GM21367 (cell line): Measurements from ENCODE around the gene ITPKB.
A peak's percentile ranks its signal among the peaks of the same experiment; 100 is the strongest.

ENCODE experiments used
- ATAC-seq: cut with Tn5 transposase; IDR thresholded peaks from one replicate; pipeline ENCODE4 v1.9.1; 2021; ENCODE audit not compliant: unreplicated experiment

ITPKB gene

DNA sequence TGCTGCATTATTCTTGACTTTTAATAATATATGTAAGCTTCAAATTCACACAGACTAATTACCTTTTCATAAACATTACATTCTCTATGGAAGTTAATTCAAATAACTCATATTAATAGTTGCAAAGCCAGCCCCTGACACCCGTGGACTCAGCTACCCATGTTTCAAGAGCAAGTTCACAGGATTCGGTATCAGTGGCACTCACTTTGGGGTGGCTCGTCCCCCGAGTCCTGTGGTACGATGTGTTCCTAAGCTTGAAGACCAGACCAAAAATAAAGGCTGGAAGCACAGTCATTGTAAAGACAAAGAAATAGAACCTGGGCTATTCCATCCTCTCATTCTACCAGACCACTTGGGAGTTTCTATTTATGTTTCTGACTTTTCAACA is 70.9 kb downstream of the ITPKB start:
- no peak for ATAC-seq

DNA sequence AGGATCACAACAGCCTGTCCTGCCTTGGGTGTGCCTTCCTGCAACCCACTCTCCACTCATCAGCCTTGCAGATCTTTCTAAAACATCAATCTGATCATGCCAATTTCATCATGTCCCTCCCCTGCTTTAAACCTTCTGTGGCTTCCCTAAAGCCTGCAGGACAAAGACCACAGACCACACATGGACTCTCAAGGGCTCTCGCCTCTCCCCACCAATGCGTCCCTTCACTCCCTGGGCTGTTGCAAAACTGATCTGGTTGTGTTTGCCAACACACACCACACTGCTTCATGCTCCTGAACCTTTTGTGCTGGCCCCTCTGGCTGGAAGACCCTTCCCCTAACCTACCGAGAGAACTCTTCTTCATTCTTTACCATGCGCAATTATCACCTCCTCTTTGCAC is 72.4 kb downstream of the ITPKB start:
- ATAC-seq = no peak

DNA sequence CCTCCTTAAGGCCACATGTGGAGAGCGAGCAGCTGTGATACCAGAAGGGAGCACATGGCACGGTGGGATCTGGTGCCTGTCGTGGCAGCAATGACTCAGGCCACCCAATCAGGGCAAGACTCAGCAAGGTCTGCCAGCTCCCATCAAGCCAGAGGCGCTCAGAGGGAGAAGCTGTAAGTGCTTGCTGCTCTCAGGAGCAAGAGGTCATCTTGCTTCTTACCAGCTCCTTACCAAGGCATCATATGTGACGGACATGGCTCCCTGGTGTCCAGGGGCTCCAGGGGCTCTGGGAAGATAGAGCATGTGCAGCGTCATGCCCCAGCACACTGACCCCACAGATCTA is 72.9 kb downstream of the ITPKB start:
- no peak for ATAC-seq

DNA sequence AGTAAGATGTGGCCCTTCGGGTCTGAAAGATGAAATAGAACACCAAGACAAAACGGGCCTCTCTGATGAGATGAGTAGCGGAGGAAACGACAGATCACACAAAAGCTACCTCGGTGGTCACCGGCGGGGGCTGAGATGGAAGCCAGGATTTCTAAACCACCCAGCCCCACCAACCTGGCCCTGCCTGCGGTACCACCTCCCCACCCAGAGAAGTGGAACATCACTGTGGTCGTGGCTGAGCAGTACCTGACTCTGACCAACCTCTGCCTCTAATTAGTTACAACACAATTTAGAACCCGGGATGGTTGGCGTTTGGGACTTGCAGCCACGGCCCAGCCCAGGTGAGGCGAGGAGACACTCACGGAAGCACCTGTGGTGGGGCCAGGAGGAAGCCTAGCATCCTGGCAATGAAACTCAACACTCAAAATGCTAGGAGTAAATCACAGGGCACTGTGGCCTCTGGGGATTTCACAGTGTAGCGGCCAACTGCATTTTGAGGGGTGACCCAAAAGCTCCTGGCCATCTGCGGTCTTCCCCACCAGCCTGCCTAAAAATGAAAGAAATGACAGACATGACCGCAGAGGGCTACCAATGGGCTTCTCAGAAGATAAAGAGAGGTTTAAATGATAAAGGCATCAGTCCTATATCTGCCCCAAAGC is 73.4 kb downstream of the ITPKB start:
- no peak for ATAC-seq

DNA sequence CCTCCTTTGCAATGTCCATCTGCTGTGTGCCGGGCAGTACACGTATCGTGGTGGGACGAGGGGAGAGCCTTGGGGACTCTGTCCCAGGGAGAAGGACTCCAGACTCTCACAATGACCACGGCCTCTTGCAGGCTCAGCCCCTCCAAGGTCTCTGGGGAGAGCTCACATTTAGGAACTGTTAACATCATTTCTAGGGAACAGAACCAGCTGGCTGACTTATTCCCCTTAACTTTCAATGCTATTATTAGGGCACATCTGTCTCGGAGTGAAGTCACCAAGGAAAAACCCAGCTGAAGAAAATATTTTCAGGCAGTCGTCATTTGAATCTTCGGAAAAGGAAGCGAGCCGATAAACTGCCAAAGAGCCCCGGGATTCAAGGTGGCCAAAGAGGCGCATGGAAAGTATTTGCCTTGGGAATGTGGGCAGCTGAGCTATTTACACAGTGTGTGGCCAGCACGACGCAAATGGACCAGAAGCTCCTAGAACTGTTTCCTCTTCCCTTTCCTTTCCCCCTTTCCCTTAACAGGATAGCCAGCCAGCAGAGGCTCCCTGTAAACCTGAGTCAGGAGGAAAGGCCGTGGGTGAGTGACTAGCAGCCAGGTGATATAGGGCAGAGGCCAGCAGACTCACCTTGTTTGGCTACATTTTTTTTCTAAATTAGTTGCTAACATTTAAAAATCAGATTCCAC is 74.5 kb downstream of the ITPKB start:
- ATAC-seq = no peak

DNA sequence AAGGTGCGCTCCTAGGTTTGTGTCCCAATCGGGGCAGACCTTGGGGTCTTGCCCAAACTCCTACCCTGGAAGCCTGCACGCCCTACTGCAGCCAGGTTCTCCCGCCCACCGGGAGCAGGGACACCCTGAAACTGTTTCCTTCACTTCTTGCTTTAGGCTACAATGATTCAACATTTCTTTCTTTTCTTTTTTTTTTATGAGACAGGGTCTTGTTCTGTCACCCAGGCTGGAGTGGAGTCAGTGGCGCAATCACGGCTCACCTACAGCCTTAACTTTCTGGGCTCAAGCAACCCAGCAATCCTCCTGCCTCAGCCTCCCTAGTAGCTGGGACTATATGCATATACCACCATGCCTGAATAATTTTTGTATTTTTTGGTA is 75.8 kb downstream of the ITPKB start:
- no peak for ATAC-seq

DNA sequence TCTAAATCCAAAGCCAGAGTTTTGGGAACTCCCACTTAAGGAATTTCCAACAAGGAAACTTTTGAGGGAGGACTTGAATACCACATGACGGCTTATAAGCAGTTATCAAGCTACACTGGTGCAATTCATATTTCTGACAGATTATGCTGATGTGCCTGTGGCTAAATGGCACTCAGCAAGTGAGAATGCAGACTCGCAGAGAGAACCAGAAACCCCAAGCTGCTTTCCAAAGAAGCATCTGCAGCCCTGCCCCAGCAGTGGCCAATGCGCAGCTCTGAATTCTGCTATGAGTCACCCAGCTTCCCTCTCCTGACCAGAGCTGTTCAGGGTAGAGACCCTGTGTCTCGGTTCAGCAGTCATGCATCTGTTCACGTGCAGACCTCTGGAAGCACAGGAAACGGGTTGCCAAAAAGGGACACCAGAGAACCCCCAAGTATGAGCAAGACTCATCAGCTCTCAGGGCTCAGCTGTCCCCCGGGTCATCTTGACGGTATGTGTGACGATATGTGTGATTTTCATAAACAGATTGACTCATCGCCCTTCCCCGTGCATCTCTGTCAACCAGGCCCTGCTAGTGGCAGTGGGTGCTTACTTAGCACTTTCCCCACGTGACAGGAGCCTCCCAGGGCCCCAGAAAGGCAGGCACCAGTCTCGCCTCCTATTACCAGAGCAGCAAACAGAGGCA is 76.3 kb downstream of the ITPKB start:
- peak; percentile 93 for ATAC-seq

DNA sequence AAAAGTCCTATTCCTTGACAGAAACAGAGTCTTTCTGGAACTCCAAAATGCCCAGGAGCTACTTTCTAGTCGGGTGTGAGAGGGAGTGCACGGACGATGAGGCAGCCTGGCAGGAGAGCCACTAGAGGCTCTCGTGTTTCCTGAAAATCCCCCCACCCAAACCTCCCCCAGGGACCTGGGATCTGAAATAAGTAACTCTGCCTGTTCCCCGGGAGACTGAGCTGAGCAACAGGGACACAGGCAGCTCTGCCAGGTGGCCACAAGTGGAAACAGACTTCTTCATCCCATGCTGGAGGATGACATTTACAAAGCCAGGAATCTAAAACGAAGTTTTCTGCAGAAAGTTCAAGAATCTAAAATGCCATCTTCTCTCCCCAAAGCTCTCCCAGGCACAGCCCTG is 77.1 kb downstream of the ITPKB start:
- no peak for ATAC-seq

DNA sequence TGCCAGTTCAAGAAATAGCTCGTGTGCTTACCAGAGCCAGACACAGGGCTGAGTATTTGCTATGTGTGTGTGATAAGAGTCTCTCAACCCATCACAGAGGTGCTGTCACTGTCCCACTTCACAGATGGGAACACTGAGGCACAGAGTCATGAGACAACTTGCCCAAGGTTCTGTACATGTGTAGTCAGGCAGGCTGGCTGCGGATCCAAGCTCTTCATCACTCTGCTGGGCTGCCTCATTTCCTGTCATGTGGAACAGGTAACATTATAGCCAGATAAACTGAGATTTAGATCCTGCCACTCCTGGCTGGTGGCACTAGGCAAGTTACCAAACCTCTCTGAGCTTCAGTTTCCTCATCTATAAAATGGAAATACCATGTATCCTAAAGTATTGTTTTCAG is 77.8 kb downstream of the ITPKB start:
- no peak for ATAC-seq

DNA sequence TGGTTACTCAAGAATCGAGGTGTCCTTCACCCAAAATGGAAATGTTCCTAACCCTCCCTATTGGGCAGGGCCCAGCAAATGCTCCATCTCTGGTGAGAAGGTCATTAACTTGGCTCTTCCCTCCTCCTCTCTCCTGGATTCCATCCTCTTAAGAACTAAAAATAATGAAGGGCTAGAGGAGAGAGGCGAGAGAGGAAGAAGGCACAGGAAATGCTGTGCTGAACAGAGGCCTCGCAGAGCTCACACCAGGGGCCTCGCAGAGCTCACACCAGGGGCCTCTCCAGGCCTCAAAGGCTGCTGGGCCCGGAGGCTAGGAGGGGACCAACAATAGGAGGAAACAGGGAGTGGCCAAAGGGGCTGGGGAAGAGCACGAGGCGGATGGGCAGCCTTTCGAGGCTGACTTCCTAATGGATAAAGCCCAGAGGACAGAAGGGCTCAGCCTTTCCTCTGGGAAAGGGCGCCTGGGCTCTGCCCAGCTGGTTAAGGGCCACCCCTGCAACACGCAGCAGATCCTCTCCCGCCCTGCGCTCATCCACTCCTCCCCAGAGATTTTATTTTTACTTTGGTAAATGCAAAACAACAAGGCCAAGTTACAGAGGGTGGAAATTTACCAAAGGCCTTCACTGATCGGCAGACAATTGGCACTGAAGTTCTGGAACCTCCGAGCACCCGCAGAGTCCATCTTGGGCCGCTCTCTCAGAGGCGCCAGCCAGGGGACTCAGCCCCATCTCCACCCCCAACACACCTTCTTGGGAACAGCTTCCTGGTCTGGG is 78.5 kb downstream of the ITPKB start:
- ATAC-seq = no peak

DNA sequence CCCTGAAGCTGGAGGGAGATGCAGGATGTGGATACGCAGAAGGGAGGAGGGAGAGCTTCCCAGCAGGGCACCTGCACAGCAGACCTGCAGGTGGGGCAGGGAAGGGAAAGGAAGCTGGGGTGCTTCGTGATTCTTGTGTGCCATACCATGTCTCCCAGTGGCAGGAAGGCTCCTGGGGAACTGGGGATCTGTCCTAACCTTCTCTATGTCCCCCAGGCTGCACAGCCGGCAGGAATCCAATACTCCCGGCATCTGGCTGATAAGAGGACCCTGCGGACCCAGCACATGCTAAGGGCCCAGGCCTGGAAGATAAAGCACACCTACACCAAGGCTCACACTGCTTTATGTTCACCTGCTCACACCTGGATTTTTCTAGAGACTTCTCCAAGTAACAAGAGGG is 79.4 kb downstream of the ITPKB start:
- no peak for ATAC-seq

DNA sequence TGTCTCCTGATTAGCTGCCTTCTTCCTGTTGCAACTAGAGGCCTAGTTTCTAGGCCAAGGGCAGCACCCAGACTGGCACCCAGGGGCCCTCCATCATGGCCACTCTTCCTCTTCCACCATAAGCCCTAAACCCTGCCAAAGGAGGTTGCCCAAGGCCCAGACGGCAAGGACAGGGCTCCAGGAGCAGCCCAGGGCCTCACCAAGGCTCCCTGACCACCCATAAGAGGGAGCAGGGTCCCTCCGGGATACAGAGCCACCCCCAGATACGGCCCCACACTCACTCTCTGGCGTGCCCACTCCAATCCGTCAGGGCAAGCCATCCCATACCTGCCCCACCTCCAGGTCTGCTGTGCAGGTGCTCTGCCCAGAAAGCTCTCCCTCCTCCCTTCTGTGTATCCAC is 79.9 kb downstream of the ITPKB start:
- no peak for ATAC-seq

DNA sequence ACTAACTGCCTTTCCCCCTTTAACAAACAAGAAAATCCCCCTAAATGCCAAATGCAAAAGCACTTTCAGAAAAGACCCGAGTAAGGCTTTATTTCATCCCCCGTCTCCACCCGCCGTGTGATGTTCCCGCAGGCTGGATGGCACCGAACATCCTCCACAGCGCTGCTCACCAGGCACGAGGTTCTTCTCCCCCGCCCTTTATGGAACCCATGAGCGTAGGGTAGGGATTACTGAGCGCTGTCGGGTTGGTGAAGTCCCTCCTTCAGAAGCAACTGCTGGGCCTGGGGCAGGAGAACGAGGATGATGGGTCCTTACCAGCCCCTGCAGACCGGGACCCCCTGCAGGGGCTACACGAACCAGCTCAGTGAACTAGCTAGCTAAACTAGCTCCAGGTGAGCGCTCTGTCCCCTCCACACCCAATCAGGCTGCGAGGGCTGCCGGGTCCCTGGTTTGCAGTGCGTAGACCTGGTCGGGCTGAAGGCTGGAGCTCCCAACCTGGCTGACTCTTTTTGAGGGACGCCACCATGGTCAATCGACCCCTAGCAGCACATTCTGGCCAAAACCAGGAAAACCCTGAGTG is 80.4 kb downstream of the ITPKB start:
- ATAC-seq = no peak

DNA sequence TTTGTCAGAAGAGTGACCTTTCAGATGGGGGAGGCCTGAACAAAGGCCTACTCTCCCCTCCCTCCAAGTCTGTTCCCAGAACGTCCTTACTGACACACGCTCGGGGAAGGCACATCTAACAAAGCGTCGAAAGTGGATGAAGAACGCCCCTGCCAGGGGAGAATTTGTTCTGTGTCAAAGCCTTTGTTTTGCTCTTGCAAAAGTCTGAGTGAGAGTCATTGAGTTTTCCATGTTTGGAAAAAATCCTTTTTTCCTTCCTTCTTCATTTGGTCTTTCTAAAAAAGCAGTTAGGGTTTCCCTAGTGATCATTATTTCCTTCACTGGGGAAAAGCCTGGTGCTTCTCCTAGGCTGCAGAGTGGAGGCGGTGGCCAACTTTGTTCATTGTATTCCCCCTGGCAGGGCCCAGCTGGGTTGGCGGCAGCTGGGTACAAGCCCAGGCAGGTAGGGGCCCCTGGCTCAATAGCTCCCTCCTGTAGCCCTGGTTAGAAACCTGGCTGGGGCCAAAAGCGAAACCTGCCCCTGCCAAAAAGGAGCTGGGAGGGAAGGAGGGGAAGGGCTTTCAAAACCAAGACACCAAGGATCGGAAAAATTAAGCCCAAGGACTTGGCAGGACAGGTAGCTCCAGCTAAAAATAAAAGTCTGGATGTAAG is 81.1 kb downstream of the ITPKB start:
- ATAC-seq = no peak

DNA sequence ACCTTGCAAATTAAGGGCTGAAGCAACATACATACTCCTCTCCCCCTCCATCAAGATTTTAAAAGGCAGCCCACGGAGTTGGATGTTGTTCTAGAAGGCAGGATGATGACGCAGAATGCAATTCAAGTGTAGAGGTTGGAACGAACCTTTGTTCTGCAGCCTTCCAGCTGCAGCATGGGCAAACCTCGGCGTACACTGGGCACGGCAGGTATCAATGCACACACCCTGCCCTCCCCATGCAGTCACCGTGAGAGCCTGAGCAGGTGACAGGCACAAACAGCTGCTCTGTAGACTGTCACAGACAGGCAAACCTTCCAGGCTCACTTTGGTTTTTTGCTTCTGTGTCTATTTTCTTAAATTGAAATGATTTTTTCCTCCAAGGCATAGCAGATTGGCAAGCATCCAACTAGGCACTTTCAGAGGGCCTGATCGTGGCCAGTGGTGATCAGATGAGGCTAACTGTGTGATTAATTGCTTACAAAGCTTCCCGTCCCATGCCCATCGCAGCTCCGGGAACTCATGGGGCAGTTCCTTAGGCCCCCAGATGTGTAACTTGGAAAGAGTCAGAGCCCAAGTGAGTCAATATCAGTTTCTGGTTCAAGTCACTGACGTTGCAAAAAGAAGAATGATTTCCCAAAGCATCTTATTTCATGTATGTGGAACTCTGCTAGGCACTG is 82.3 kb downstream of the ITPKB start:
- ATAC-seq = no peak

DNA sequence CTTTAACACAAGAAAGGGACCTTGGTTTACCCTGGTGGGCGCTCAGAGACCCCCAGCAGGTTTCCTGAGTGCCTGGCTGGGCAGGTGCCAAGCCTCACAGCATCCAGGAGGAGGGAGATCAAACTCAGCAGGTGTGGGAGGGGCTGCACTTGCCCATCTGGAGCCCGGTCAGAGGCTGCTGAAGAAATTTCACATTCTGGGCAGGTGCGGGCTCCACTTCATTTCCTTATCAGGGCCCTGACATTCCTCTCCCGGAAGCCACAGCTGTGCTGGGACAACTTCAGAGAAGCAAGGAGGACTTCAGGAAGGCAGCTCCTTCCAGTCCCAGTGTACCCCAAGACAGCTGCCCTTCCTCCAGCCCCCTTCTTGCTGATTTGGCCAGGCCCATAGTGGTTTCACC is 82.9 kb downstream of the ITPKB start:
- no peak for ATAC-seq

DNA sequence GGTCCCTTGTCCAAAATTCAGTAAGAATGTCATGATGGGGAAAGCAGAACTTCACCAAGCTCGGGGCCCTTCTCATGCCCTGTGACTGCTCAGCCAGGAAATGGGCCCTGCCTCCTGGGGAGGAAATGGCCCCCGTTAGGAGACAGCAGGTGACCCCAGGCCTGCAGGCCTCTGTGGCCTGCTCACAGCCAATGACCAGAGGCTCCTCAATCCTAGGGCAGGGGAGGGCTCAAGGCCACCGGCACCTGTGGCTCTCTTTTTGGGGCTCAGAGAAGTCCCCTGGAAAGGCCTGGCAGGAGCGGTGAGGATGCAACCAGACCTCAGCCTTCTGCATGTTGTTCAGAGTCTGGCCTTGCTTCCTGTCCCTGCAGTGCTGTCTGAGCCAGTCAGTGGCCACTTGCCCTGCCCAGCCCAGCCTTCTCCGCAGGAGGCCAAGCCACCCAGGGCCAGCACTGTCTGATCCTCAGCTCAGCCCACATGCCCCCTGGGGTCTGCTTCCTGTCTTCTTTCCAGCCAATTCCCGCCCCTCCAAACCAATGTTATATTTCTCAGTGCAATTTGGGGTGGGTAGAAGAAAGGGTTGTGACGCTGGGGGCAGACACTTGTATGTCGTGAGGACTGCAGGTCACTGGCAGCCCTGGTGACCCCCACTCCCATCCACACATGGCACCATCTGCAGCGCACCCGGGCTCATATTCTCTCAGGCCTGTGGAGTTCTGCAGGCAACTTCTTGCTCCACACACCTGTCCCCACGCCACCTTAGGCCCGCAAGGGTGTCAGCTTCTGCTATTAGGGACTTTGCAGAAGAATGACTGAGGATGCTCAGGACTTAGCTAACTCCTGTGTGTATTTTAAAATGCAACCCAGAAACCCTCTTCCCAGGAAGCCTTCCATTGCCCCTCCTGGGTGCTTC is 83.6 kb downstream of the ITPKB start:
- ATAC-seq = no peak

DNA sequence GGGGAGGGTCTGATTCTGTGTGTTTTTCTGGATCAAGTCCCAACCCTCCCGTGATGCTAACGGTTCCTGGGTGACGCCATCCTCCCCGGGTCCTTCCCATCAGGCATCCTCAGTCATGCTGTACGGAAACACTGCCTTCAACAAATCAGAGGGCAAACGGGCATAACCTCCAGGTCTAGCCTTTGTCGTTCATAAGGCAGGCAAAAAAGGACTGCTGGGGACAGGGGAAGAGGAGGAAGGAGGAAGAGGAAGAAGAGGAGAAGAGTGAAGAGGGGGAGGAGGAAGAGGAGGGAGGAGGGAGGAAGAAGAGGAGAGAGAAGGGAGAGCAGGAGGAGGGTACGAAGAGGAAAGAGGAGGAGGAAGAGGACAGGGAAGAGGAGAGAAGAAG is 84.4 kb downstream of the ITPKB start:
- ATAC-seq = no peak

DNA sequence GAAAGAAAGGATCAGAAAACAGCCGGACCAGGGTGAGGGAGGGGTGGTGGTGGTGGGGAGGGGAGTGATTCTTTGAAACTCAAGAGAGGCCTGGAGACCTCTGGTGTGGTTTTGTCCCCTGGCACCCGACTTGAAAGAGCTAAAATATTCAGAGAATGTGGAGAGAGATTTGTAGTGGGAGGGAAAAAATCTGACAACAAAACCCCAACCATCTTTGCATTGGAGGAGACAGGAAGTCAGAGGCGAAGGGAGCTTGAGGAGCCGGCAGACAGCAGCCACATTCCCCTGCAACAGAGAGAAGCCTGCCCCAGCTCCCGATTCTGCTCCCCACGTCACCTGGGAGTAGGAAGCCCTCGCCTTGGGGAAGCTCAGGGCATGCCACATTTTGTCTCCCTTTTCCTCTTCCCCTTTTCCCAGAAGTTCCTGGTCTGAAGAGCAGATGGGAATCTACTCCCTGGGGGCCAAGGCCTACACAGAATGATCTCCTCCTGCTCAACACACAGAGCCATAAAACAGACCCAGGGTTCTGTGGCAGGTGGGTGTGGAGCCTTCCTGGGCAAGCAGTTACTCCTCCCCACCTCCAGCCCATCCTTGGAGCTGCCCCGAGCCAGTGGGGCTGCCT is 84.9 kb downstream of the ITPKB start:
- no peak for ATAC-seq
